NCI-H69 (cell line): ENCODE results near the gene GLP1R.

ENCODE experiments used
- DNase-seq: peaks from one replicate; lab custom pipeline; 2025; lab: John Stamatoyannopoulos, UW

The GLP1R gene

DNA sequence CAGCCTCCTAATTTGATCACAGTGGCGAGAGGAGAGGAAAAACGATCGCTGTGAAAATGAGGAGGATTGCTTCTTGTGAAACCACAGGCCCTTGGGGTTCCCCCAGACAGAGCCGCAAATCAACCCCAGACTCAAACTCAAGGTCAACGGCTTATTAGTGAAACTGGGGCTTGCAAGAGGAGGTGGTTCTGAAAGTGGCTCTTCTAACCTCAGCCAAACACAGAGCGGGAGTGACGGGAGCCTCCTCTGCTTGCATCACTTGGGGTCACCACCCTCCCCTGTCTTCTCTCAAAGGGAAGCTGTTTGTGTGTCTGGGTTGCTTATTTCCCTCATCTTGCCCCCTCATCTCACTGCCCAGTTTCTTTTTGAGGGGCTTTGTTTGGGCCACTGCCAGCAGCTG, 37.7 kb downstream of the GLP1R start:
- DNase-seq = no peak

DNA sequence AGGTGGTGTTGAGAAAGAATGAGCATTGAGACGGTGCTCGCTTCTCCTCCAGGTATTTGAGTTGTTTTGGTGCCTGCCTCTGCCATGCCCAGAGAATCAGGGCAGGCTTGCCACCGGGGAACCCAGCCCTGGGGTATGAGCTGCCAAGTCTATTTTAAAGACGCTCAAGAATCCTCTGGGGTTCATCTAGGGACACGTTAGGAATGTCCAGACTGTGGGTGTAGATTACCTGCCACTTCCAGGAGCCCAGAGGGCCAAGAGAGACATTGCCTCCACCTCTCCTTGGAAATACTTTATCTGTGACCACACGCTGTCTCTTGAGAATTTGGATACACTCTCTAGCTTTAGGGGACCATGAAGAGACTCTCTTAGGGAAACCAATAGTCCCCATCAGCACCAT, 38.1 kb downstream of the GLP1R start:
- DNase-seq = no peak

DNA sequence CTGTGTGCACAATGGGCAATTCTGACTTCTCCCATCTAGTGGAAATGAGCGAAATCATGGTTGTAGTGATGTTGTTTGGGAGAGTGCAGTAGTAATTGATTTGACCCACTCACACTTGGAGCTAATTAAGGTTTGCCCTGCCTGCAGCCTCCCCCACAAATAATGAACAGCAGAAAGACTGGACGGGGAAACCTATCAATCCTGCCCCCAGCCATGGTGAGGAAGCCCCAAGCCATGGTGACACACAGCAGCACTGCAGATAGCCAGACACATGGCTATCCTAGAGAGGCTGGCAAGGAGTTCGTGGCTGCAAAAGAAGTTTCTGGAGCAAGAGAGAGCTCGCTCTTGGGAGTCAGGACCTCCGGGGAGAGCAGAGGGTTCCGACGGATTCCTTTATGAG, 38.6 kb downstream of the GLP1R start:
- DNase-seq = no peak

DNA sequence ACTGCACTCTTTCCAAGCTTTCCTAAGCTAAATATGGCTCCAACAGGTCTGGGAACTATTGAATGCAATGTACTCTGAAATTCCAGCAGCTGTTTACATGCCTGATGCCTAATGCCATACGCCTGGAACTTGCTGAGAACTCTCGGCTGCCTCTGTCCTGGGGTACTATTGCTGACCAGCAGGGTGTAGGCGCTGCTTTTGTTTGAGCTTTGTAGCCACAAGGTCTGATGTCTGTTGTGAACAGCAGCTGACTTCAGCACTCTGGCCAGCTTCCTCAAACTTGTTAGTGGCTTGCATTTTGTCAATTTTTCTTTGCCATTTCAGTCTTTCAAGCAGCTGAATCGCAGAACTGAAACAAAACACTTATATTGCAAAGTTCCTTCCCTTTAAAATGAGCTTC, 39.8 kb downstream of the GLP1R start:
- DNase-seq = peak; percentile 6

DNA sequence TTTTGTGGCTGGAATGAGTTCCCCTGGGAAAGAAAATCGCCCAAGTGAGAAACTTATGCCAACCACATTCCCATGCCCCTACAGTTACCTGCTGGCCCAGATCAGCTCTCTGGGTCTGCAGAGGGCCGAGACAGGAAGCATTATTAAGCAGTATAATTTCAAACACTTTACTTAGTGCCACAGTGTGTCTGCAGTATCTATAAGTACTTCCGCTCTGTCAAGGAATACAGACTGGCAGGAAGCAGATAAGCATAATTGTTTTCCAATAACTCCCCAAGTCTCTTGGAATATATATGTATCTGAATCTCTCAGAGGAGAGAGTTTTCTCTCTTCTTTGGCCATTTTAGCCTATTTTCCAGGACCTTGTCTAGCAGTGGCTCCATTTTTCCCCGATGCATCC, 41.5 kb downstream of the GLP1R start:
- DNase-seq = no peak

DNA sequence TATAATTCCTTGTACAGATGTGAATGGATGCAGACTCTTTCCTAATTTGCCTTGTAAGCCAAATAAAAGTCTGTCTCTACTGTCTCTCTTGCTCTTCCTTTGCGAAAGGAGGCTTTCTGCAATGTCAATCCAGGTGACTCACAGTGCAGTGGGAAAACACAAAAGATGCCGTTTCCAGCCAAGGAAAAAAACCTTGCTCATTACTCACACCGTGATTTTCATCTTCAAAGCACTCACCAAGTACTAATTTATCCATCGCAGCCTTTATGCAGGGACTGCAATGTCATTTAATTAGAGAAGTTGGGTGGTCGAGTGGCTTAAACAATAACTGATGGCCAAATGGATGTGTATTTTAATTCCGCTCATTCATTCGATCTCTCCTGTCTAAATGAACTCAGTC, 42.6 kb downstream of the GLP1R start:
- DNase-seq = peak; percentile 12

DNA sequence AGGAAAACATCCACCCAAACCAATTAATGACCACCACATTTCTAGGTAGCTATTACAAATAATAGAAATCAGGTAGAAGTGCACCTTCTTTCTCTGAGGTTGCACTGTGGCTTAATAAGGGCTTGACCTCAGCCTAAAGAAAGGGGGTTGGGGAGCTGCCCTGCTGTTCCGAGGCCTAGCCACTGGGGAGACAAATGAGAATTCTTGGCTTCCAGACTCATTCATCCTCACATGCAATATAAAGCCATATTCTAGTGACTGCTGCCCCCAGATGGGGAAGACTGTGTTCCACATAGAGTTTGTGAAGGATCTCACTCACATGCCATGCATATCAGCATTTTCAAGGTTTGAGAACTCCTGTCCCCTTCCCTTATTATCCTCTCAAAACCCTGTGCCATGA, 43.5 kb downstream of the GLP1R start:
- DNase-seq = peak; percentile 15

DNA sequence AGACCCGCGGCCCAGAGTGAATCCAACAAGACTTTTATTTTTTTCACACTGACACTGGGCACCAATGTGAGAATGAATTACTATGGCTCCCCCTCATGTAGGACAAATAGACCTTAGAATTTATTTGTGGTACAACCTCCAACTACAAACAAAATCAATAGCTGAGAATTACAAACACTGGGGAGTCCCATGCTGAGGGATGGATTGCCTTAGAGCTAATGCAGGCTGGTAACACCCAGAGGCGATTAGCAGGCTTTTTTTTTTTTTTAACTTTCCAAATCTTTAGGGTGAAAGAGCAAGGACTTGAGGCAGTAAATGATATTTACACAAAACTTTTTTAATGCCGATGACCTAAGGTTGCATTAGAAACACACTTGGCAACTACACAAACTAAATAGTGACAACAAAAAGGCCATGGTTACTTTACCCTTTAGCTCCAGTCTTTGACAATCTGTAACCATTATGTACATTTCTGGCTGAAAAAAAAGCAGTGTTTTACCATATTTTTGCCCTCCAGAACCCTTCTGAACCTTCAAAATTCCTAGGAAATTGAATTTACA, 44.6 kb downstream of the GLP1R start:
- DNase-seq = no peak

DNA sequence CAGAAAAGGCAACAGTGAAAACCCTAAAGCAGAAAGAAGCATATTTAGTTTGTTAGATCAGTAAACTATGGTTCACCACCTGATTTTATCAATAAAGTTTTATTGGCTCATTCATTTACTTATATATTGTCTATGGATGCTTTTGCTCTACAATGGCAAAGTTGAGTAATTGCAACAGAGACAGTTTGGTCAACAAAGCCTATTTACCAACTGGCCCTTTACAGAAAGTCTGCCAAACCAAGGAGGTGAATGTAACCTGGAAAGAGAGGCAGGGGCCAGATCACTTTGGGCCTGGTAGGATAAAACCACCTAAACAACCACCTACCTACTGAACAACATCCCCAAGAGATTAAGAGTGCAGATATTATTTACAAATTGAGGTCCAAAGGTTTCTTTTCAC, 47.0 kb downstream of the GLP1R start:
- no peak for DNase-seq

DNA sequence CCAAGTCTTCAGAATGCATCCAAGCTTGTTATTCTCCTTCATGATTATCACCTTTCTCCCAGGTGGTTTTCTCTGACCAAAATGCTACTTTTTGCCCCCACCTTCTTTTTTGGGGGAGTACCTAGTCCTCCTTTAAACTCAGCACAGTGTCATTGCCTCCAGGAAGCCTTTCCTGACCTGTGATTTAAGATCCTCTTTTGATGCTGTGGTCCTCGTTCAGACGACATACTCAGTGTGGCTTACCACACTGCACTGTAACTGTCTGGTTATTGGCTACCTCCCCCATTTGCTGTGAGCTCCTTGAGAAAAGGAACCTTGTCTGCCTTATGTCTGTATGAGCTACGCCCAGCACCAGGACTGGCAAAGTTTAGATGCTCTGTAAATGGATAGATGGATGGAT, 51.8 kb downstream of the GLP1R start:
- no peak for DNase-seq

DNA sequence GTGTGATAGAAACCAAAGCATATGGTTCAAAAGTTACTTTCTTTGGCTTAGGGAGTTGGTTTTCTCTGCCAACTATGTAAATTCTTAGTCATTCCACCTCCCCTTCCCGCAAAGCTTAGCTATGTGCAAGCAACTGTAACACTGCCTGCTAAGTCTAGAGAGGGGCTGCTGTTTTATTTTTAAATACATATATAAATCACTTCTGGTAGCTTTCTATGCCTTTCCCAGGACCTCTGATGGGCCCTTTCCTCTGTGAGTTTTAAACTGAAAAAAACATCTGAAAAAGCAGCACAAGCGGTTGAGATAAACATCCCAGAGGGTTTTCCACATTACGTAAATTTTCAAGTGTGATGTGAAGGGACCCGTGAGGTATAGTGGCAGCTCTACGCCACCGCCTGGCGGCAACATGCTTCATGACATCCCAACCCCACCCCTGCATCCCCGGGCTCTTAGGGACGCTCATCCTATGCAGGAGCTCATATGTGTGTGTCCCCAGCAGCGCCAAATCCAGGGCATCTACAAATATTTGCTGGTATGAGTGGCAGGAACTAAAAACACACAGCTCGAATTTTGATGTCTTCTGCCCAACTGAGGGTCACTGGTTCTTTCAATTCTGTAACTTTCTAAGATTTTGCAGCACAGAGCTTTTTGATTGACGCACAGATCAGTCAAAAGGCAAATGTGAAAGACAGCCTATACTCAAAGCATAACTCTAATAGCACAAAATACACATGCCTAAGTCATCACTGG, 53.7 kb downstream of the GLP1R start:
- DNase-seq = peak; percentile 23

DNA sequence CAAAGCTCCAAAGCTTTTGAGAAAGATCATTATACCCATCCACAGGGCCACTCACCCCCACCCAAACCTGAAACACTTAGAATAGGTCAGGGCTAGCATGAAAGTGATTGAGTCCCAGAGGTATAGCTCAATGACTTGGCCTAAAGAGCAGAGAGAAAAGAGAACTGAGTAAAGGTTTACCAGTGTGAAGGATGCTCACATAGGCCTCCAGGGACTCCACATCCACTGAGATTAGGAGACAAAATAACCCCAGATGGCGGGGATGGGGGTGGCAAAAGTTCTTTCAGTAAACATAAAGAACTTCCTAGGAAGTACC, 54.2 kb downstream of the GLP1R start:
- DNase-seq = no peak

DNA sequence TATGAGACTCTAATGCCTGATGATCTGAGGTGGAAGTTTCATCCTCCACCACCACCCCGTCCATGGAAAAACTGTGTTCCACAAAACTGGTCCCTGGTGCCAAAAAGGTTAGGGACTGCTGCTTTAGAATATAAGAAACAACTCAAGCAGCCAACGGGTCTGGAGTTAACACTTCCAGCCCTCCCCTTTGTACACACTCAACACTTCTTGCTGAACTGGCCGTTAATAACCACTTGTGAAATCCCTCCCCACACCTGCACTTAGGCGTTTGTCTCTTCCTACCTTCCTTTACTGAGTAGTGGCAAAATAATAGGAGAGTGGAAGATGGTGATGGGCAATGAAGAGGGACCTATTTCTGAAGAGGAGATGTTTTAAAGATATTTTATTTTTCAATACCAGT, 55.9 kb downstream of the GLP1R start:
- DNase-seq = no peak

DNA sequence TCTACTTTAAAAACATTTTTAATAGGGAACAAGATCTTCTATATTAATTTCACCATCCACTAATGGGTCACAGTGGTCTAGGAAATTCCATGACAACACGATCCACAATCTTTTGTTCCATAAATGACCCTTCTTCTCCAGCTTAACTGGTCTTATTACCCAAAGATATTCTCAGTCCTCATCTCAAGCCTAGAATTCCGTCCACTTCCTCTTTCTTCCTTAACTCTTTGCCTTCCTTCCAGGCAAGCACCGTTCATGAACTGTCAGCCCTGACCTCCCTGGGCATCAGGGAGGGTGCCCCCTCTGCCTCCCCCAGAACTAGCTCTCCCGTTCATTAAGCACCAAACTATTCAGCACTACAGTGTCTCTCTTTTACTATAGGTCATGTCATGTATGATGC, 58.5 kb downstream of the GLP1R start:
- no peak for DNase-seq

DNA sequence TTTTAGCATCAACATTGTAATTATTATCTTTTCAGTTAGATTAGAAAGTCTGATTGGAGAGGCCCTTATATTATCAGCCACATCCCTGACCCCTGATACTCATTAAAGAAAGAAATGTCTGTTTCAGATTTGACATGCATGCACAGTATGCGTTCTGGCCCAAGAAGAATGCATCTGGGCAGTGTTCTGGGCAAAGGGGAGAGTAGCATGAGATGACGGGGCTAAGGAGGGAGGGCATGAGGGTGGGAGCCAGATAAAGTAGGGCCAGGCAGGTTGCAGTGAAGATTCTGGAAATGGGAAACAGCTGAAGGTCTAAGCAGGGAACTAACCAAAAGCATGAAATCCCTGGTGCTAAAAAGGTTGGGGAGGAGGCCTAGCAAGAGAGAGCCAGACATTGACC, 59.1 kb downstream of the GLP1R start:
- no peak for DNase-seq

DNA sequence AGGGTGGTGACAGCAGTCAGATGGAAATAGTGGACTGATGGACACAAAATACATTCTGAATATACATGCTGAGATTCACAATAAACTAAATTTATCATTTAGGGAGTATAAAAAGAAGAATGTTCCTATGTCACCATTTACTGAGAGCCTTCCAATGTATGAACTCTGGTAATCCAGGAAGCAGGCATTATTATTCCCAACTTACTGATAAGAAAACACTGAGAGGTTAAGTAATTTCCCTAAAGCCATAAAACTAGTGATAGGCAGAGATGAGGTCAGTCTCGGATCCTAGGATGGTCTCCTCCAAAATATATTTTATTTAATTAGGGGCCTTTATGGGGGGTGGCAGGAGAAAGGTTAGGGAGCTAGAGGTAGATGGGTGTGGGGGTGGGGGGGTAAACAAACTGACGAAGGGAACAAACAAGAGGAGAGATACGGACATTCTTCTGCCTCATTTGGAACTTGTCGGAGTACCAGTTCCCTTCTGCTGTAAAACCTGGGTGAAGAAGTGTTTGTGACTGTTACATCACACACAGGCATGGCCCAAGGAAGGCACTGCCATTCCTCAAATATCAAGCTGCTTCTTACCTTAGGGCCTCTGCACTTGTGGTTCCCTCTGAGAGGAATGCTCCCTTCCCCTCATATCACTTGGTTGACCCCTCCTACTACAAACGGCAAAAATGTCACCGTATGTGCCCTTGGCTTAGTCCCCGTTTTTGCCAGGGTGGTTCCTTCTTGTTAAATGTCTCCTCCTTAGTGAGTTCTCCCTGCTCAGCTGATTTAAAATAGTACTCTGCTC, 59.7 kb downstream of the GLP1R start:
- DNase-seq = no peak

DNA sequence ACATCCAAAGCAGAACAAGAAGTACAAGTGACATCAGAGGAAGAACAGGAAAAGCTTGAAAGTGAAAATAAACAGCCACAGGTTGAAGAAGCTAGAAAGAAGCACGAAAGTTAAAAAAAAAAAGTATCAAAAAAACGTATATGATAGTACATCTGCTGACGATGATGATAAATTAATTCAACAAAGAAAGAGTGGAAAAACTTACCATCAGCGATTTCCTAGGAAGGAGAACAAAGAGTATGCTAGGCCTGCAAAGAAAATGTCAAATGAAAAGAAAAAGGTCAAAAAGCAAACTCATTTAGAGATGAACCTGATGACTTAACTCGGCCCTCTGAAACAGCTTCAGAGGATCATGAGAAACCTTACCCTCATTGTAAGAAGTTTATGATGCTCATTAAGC, 62.7 kb downstream of the GLP1R start:
- no peak for DNase-seq

DNA sequence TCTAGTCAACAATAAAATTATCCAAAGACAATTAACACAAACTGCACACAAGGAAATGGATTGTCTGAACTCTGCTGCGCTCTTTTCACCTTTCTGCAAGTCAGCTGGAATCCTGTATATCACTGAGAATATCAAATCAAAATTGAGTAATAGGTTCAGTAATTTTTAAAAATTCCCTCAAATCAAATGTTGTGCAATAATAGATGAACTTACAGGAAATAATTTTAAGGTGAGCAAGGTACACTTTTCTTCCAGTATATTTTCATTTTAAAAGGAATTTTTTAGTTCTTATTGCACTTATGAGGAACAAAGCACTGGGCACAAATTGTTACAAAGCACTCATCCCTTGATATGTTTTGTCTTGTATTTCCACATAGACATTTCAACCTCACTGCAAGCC, 65.2 kb downstream of the GLP1R start:
- DNase-seq = no peak

DNA sequence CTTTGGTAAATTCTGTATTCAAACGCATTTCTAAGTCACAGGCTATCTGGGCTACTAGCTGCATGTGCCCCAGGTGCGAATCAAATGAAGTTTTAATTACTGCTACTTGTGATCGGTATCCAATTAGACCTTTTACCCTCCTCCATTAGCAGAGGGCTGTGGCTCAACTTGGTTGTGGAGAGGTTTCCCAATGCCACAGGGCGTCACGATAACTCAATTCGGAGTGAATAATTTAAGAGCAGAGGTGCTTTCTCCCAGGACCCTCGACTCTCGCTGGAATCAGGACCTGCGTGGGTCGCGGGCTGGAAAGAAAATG, 65.8 kb downstream of the GLP1R start:
- DNase-seq = no peak

DNA sequence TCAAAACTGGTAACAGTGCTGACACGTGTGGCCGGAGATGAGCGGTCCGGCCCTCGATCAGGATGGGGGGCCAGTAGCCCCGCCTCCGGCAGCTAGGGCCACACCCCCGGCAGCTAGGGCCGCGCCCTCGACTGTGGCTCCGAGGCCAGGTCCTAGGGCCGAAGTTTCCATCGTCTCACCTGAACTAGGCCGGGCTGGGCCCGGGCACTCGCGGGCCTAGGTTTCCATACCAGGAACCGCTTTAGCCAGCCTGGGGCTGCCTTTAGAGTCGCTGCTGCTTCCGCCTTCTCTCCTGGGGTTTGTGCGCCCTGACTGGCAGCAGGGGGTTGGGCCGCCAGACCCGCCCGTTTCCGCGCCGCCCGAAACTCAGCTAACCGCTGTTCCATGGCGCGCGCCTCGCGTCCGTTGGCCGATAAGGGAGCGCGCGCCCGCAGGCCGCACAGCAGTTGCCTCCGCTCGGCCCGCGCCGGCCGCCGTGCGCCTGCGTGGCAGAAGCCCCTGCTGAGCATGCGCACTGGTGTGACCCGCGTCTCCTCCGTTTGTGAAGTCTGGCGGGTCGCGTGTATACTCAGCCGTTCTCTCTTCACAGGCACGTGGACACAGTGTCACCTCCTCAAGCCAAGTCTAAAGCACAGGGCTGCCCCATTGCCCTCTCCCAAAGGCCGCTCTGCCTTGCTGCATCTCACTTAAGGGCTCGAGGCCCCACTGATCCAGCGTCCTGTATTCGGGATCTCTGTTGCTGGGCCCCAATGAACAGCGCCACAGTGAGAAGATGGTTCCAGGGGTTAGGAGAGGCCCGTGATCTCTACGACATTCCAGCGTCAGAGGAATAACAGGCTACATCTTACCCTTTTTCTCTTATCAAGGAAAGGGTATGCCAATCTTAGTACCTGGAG, 66.4 kb downstream of the GLP1R start, which contains the start of gene SAYSD1:
Gene SAYSD1 (minus strand): TSS at position 483 of the 896 bp plus-strand sequence. CDS start 97 bp downstream, at position 386.
- DNase-seq = peak; percentile 95

DNA sequence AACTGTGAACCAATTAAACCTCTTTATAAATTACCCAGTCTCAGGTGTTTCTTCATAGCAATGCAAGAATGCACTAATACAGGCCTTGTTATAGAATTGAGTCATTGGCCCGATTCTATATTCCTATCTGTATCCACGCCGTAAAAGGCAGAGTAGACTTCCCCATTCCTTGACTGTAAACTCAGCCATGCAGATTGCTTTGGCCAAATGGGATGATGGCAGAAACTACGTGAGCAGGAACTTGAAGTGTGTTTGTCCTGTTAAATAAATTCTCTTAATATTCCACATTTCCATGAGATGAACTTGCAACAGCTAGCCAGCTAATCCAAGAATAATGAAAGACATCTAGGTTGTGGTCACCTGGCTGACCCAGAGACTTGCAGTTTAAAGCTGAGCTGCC, 70.3 kb downstream of the GLP1R start:
- no peak for DNase-seq

DNA sequence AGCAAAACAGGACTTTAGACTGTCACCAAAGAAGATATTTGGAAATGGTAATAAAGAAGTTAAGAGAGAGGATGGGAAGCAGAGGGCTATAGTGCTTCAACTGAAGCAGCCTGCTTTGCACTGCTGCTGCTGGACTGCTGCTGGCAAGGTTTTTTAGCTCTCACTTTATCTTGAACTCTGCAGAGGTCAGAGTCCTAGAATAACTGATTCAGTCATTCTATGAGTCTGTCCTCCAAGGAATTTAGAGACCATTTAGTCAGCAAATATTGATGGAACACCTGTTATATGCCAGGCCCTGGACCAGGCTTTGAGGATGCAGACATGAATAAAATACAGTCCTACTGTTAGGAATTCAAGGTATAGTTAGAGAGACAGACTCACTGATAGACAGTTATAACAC, 75.5 kb downstream of the GLP1R start:
- DNase-seq = no peak

DNA sequence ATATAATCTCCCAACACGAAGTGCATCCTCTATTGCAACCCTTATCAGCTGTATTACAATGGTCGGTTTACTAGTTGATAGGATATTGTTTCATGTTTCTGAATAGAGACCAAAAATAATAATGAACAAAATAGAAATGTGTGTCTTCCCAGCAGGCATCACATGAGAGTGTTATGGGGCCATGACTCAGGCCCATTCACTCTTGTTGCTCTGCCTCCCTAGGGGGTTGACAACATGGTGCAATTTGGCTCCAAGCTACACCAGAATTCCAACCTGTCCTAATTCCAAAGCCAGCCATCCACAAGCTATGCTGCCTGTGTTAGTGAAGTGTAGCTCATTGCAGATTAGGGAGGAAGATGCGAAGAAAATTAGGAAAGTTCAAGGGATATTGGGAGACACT, 79.5 kb downstream of the GLP1R start:
- DNase-seq = no peak
